Right lobe of liver (tissue), 6 donors: ENCODE measurements around the gene GXYLT2. TPM values are rescaled to one million over a fixed set of nuclear protein-coding genes. Genes with fewer than 3 reads are reported as not detected.

Experiments
- ATAC-seq, 4 donors: fragments of 200-7000 bp; cut with Tn5 transposase; one replicate each; pipeline ENCODE4 v1.9.1; 2020; ENCODE audit warnings: mild to moderate bottlenecking in 4 of 4, moderate library complexity in 4 of 4
- DNase-seq, 3 donors: peaks; one replicate each; pipeline ENCODE4 v3.0.0-alpha.2; 2020
- H3K27ac ChIP-seq, 3 donors: fragments of 200-600 bp; one replicate each; pipeline ENCODE4 v1.8.0; 2022
- H3K27me3 ChIP-seq, 2 donors: fragments of 200-600 bp; one replicate each; pipeline ENCODE4 v1.8.0; 2022
- H3K36me3 ChIP-seq, 4 donors: fragments of 200-600 bp; sonication (generic) in 1 of 4; one replicate each; pipeline versions ENCODE4 v1.5.1 to v1.8.0; 2017 to 2022; ENCODE audit warnings: control low read depth in 1 of 4
- H3K4me1 ChIP-seq, 4 donors: fragments of 200-600 bp; sonication (generic) in 1 of 4; one replicate each; pipeline versions ENCODE4 v1.5.1 to v1.8.0; 2017 to 2022; ENCODE audit warnings: control low read depth in 1 of 4
- H3K4me3 ChIP-seq, 3 donors: fragments of 200-600 bp; one replicate each; pipeline ENCODE4 v1.8.0; 2022
- H3K9me3 ChIP-seq, 4 donors: fragments of 200-600 bp; sonication (generic) in 1 of 4; one replicate each; pipeline versions ENCODE4 v1.5.1 to v1.8.0; 2017 to 2022; ENCODE audit warnings: control low read depth in 1 of 4
- POLR2A ChIP-seq: fragments of 450-650 bp; IDR thresholded peaks from one replicate; pipeline ENCODE4 v1.6.1; 2017; ENCODE audit warnings: antibody characterized with exemption, mild to moderate bottlenecking
- WGBS: methylation state at CpG from one replicate; pipeline ENCODE4 v1.1.6; 2018; ENCODE audit warnings: low coverage, low lambda C conversion rate; ENCODE audit not compliant: insufficient coverage; ENCODE audit errors: missing lambda C conversion rate; 5-methylcytosine and 5-hydroxymethylcytosine counted together
- intact Hi-C, 2 donors: fragments of 100-400 bp; cut with DNase I; formaldehyde crosslinking; loops; one replicate each; pipeline versions ENCODE4 v1.11.2 to v1.14.1; 2022
- total RNA-seq, 6 experiments: library from RNA; depleted of rRNA in 2 of 6; stranded (reverse); fragments of >200 nt in 2 of 6; fragmentation: NEBNext Ultra II Directional in 3 of 6; extraction: Animal tissue kit (Norgen Biotek cat#: 25700) in 3 of 6; gene quantifications; one replicate each; pipeline versions ENCODE4 v1.1.0 to v1.2.4, GENCODE V29; 2016 to 2023
- TF ChIP-seq, protein P1 (sequence below), 4 donors: fragments of 200-600 bp in 3 of 4; fragments of 450-650 bp in 1 of 4; IDR thresholded peaks; one replicate each; pipeline versions ENCODE4 v1.5.1 to v1.8.0; 2016 to 2022; ENCODE audit warnings: antibody characterized with exemption in 4 of 4, mild to moderate bottlenecking in 2 of 4
- donor health status: DM: no; HTN: yes; CAD: no.
- donor health status: DM: no; HTN: no; CAD: no.
- donor health status: DM: no; HTN: no; CAD: no.
- donor health status: DM: no; HTN: yes; CAD: no.
- donor health status: DM: no; HTN: yes; CAD: no.

GXYLT2 gene
- total RNA-seq, 6 experiments from 2014 or later: 0.06 to 0.69 (median 0.12) TPM; not detected in 1

DNA sequence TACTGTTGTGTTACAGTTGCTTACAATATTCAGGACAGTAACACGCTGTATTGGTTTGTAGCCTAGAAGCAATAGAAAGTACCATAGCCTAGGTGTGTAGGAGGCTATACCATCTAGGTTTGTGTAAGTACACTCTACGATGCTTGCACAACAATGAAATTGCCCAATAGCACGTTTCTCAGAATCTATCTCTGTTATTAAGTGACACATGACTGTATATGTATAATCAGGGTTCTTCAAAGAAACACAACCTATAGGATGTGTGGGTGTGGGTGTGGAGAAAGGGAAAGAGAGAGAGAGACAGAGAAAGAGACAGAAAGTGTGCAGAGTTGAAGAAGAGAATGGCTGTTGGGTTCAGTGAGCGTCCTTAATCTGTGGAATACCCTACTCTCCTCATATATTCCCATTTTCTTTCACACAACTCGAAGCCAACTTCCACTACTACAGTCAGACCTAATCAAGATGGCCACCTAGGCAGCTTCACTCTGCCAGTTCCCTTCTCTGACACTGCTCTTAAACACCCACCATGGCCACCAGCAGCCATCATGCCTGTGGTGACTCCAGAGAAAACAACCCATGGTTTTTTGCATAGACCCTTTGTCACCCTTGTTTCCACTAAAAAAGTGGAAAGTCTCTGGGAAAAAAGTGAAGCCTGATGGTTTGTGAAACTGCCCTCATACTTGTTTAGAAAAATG is 103.0 kb downstream of the GXYLT2 start:
- no peaks in the 10 kb centered on the region for H3K36me3 ChIP-seq
- intact Hi-C loops: no loop called here
- no peak overlapping the region for H3K4me3 ChIP-seq
- 73% methylated on average over 5 of the region's 5 CpGs for WGBS
- TF ChIP-seq, protein P1, sequence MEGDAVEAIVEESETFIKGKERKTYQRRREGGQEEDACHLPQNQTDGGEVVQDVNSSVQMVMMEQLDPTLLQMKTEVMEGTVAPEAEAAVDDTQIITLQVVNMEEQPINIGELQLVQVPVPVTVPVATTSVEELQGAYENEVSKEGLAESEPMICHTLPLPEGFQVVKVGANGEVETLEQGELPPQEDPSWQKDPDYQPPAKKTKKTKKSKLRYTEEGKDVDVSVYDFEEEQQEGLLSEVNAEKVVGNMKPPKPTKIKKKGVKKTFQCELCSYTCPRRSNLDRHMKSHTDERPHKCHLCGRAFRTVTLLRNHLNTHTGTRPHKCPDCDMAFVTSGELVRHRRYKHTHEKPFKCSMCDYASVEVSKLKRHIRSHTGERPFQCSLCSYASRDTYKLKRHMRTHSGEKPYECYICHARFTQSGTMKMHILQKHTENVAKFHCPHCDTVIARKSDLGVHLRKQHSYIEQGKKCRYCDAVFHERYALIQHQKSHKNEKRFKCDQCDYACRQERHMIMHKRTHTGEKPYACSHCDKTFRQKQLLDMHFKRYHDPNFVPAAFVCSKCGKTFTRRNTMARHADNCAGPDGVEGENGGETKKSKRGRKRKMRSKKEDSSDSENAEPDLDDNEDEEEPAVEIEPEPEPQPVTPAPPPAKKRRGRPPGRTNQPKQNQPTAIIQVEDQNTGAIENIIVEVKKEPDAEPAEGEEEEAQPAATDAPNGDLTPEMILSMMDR (IDR thresholded peaks at IDR 0.05): no peak
- no peak for TF ChIP-seq POLR2A
- H3K27me3 ChIP-seq: no peaks in the 10 kb centered on the region
- ATAC-seq (no peak), DNase-seq (no peak)
- H3K4me1 ChIP-seq: no peaks in the 10 kb centered on the region
- H3K27ac ChIP-seq: no peak overlapping the region
- H3K9me3 ChIP-seq: peaks cover 0 to 1% (median 0%) of the 10 kb centered on the region in 4 donors

DNA sequence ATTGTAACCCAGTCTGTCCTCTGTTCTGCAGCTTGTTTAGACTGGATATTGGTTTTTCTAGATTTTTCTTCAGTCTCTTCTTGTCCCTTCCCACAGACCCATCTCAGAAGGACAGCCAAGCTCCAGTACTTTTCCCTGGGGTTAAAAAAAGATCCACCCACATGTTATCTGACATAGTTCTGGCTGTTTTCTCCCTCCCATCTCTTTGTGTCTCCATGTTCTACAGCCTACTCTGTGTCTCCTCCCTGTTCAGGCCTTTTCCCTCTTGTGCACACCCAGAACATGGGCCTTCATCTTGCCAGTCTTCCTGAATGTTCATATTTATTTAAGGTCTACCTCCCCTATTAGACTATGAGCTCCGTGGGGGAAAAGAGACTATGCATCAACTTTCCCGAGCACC is 103.7 kb downstream of the GXYLT2 start:
- Histone ChIP-seq H3K27me3 (no peaks in the 10 kb centered on the region), H3K4me3 (no peak overlapping the region), H3K4me1 (peaks cover 0 to 4% (median 0%) of the 10 kb centered on the region in 4 donors), H3K36me3 (no peaks in the 10 kb centered on the region), H3K27ac (no peak overlapping the region), H3K9me3 (no peaks in the 10 kb centered on the region)
- DNase-seq (no peak), ATAC-seq (no peak)
- intact Hi-C loops: no loop called here
- 70% methylated on average over 2 of the region's 2 CpGs for WGBS
- no peak for TF ChIP-seq POLR2A
- TF ChIP-seq, protein P1 (IDR thresholded peaks at IDR 0.05): no peak

- H3K27me3 ChIP-seq: no peaks in the 10 kb centered on the region
- H3K36me3 ChIP-seq: no peaks in the 10 kb centered on the region
- H3K4me1 ChIP-seq: peaks cover 0 to 12% (median under 1%) of the 10 kb centered on the region in 4 donors
- intact Hi-C loops: no loop called here
- H3K27ac ChIP-seq: no peak overlapping the region
- H3K9me3 ChIP-seq: no peaks in the 10 kb centered on the region
- 78% methylated on average over 6 of the region's 6 CpGs for WGBS
- H3K4me3 ChIP-seq: no peak overlapping the region
- TF ChIP-seq, protein P1 (IDR thresholded peaks at IDR 0.05): no peak
- TF ChIP-seq POLR2A: no peak
- no peak for ATAC-seq
- DNase-seq: no peak
Observed at GRCh38 chr3:72993391-72993790, 105.5 kb downstream of the GXYLT2 start.

GRCh38 chr3:72995337-72995736 is 107.5 kb downstream of the GXYLT2 start:
- Histone ChIP-seq H3K36me3 (no peaks in the 10 kb centered on the region), H3K9me3 (no peaks in the 10 kb centered on the region), H3K27me3 (no peaks in the 10 kb centered on the region), H3K4me1 (peaks cover 0 to 32% (median 11%) of the 10 kb centered on the region in 4 donors), H3K4me3 (no peak overlapping the region), H3K27ac (no peak overlapping the region)
- ATAC-seq: no peak
- DNase-seq: no peak
- intact Hi-C loops: no loop called here
- 80% methylated on average over 7 of the region's 10 CpGs for WGBS
- no peak for TF ChIP-seq POLR2A
- TF ChIP-seq, protein P1 (IDR thresholded peaks at IDR 0.05): no peak
